Skin epidermis (tissue), 12 donors: ENCODE results near the gene EFCAB9.
"Not testable (repeated sequence)": the region's sequence is repeated elsewhere in the genome, so short reads cannot be mapped to it uniquely, and the experiment has no call there.

Experiments used
- H3K27ac ChIP-seq, 21 experiments: fragments of 200-600 bp; sonication (generic) in 11 of 21; one replicate each; pipeline ENCODE4 v1.5.0; 2020; ENCODE audit warnings: mild to moderate bottlenecking in 3 of 21, inconsistent platforms in 2 of 21, moderate library complexity in 2 of 21
- H3K4me3 ChIP-seq, 7 experiments: fragments of 200-600 bp; sonication (generic) in 2 of 7; one replicate each; pipeline ENCODE4 v1.5.0; 2020; ENCODE audit warnings: inconsistent platforms in 2 of 7, mild to moderate bottlenecking in 2 of 7, moderate library complexity in 1 of 7

EFCAB9 gene

GRCh38 chr5:172193872-172194271 is at the start of gene EFCAB9:
Gene EFCAB9, plus strand, starts transcription at chr5:172194172. Its CDS starts 1 bp downstream, at chr5:172194173.
- no peak within 1 kb of the TSS for H3K4me3 ChIP-seq
- H3K27ac ChIP-seq: no peak within 1 kb of the TSS

- Histone ChIP-seq H3K27ac (peak overlapping the region in 3 of 21 experiments; percentile 16 to 29 (median 24)), H3K4me3 (no peak overlapping the region)
Observed at GRCh38 chr5:172144291-172144815, 49.6 kb upstream of the EFCAB9 start.

- H3K4me3 ChIP-seq: no peak overlapping the region
- peak overlapping the region in 3 of 21 experiments; percentile 16 to 29 (median 29) for H3K27ac ChIP-seq
Observed at GRCh38 chr5:172144931-172145869, 48.8 kb upstream of the EFCAB9 start.

GRCh38 chr5:172145870-172146747 is 47.9 kb upstream of the EFCAB9 start:
- H3K4me3 ChIP-seq: no peak overlapping the region
- H3K27ac ChIP-seq: no peak overlapping the region

DNA sequence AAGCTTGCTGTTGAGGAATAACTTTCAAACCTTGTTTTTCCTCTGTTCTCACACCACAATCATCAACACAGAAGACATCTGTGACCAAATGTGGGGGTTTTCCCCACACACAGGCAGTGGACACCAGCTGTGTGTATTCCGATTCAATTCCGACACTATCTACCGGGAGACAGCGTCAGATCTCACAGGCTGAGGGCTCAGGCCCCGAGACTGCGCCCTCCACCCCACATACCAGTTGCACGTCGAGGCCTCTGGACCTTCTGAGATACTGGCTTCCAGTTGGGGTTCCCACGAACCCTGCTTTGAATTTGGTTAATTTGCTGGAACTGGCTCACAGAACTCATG is 47.3 kb upstream of the EFCAB9 start:
- peak overlapping the region in 1 of 21 experiments; percentile 8 for H3K27ac ChIP-seq

DNA sequence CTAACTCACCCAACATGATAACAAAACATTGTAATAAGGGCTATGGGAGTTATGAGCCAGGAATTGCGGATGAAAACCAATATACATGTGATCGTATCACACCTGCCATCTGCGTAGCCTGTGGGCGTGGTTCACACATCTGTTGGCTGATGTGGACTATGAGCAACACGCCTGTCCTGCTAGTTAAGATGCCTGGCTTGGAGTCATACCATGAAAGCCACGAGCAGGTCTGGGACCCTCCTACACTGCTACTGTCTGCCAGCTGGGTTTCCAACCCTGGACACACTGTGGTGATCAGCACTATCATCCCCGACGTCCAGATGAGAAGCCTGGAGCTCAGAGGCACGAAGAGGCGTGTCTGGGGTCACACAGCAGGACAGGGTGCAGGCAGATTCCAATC is 46.1 kb upstream of the EFCAB9 start:
- Histone ChIP-seq H3K4me3 (no peak overlapping the region), H3K27ac (peak overlapping the region in 1 of 21 experiments; percentile 26)

More for the DNA sequence above, 47.3 kb upstream of the EFCAB9 start:
- H3K4me3 ChIP-seq: no peak overlapping the region

DNA sequence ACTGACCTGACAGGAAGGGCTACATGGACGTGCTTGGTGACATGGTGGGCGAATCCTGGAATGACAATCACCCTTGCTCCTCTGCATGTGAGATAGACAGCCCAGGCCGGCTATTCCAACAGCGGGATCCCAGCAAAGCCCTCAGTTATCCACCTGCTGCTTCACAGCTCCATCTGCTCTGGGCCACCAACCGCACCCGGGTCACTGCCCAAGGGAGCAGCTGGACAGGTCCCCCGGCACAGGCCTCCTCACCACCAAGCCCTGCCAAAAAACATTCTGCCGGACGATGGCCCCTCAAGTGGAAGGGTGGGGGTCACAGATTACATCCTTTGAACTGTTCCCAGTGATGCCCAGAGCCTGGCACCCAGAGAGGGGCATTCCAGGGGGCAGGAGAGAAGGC is 45.6 kb upstream of the EFCAB9 start:
- peak overlapping the region in 4 of 21 experiments; percentile 17 to 62 (median 35) for H3K27ac ChIP-seq

GRCh38 chr5:172149073-172149472 is 44.9 kb upstream of the EFCAB9 start:
- Histone ChIP-seq H3K27ac (peak overlapping the region in 4 of 21 experiments; percentile 17 to 62 (median 35)), H3K4me3 (no peak overlapping the region)

More for the DNA sequence above, 45.6 kb upstream of the EFCAB9 start:
- H3K4me3 ChIP-seq: no peak overlapping the region

GRCh38 chr5:172149481-172149880 is 44.5 kb upstream of the EFCAB9 start:
- peak overlapping the region in 2 of 21 experiments; percentile 41 to 62 for H3K27ac ChIP-seq
- not testable (repeated sequence) for H3K4me3 ChIP-seq

DNA sequence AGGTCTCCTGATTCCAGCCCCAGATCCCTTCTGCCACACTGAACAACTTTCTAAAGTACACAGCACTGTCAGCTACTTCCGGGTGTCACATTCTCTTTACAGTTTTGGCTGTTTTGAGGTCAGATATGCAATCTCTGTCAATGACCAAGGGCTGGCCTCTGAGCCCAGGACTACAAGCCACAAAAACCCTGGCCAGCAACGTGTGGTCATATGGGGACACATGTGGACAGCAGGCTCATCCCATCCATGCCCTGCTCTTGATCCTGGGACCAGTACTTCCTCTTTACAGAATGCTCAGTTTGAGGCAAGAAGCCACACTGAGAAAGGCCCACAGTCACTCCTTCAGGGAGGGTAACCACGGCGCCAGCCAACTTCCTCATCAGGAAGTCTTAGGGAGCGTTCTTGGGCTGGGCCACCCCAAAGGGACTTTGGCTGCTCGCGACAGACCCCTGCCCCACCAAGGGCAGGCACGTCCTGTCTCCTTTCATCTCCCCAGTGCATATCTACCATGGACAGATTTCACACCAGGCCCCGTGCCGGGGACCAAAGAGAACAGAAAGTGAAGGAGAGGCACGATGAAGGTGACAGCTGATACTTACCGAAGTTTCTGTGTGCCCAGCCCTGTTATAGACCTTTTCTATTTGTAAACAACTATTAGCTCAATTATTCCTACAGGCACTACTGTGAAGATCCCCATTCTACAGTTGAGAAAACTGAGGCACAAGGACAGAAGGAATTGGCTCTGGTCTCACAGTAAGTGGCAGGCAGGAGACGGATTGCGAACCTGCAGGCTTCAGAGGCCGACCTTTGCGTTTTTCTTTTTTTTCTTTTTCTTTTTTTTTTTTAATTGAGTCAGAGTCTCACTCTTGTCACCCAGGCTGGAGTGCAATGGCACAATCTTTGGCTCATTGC is 43.2 kb upstream of the EFCAB9 start:
- peak overlapping the region in 18 of 21 experiments; percentile 1 to 71 (median 38) for H3K27ac ChIP-seq
- no peak overlapping the region for H3K4me3 ChIP-seq

GRCh38 chr5:172151661-172152210 is 42.2 kb upstream of the EFCAB9 start:
- Histone ChIP-seq H3K27ac (peak overlapping the region in 4 of 21 experiments; percentile 13 to 62 (median 34)), H3K4me3 (no peak overlapping the region)

- Histone ChIP-seq H3K4me3 (no peak overlapping the region), H3K27ac (peak overlapping the region in 1 of 21 experiments; percentile 36)
Observed at GRCh38 chr5:172153695-172154094, 40.3 kb upstream of the EFCAB9 start.

- H3K27ac ChIP-seq, H3K4me3 ChIP-seq: not testable (repeated sequence)
Observed at GRCh38 chr5:172155101-172155500, 38.9 kb upstream of the EFCAB9 start.

DNA sequence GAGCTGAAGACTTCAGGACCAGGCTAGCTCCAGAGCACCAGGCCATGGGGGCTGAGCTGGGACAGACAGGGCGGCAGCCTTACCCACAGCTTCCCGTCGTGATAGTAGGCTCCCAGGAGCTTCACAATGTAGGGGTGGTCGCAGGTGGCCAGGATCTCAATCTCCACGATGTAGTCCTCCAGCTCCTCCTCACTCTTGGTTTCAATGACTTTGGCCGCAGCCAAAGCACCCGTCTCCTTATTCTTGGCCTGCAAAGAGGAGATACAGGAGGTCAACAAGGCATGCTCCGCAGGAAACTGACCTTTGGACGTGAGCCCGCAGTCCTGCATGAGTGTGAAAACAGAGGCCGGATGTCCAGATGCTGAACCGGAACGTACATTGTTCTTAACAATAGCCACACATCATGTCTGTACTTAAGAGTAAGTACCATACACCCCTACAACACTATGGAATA is 37.4 kb upstream of the EFCAB9 start:
- Histone ChIP-seq H3K27ac (peak overlapping the region in 2 of 21 experiments; percentile 5 to 26), H3K4me3 (no peak overlapping the region)

DNA sequence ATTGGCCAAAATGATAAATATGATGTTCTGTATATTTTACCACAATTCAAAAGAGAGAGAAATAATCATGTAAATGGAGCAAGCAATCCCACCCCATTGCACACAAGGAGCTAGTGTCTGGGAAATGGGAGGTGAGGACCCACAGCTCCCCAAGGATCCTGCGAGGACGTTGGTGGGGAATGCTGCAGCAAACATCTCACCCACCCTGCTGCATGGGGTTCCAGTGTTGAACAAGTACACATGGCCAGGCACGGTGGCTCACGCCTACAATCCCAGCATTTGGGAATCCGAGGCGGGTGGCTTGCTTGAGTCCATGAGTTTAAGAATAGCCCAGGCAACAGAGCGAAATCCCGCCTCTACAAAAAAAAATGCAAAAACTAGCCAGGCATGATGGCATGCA is 35.0 kb upstream of the EFCAB9 start:
- Histone ChIP-seq H3K4me3 (no peak overlapping the region), H3K27ac (no peak overlapping the region)

DNA sequence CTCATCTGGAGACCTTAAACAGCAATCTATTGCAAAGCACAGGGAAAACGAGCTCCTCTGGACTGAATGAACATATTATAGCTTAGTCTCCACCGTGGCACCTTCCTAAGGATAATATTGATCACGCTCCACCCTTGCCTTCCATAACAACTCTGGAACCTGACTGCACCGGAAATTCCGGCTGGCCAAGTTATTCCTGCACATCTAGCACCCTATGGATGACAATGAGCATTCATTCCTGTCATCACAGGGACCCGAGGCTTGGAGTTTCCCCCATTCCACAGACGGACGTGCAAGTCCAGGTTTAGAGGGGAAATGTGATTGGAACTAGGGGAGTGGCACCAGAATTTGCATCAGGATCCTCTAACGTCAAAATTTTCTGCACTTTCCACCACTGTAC is 33.5 kb upstream of the EFCAB9 start:
- H3K4me3 ChIP-seq: no peak overlapping the region
- peak overlapping the region in 4 of 21 experiments; percentile 38 to 64 (median 46) for H3K27ac ChIP-seq

- no peak overlapping the region for H3K4me3 ChIP-seq
- H3K27ac ChIP-seq: no peak overlapping the region
Observed at GRCh38 chr5:172162323-172162986, 31.5 kb upstream of the EFCAB9 start.

DNA sequence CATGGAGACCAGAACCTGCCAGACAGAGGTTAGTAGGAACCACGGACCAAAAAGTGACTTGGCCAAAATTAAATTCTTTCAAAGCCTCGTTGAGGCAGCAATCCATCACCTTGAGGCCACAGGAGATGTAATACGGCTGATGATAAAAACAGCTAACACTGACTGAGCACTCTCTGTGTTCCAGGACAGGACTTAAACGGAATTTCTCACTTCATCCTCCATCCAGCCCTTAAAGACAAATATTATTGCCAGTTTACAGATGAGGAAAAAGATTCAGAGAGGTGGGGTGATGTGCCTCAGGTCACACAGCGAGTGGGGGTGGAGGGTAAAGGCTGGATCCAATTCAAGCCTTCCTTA is 31.0 kb upstream of the EFCAB9 start:
- Histone ChIP-seq H3K4me3 (no peak overlapping the region), H3K27ac (peak overlapping the region in 1 of 21 experiments; percentile 14)
